ENCODE measurements around the gene DIAPH1. TPM values are rescaled to one million over a fixed set of nuclear protein-coding genes. Genes with fewer than 3 reads are reported as not detected.

The DIAPH1 gene
- total RNA-seq, 1 experiment from 2014 or later = 117 TPM

GRCh38 chr5:141560151-141560550 is 58.6 kb downstream of the DIAPH1 start:
- H3K79me1 ChIP-seq (ENCODE audit: insufficient read depth, low read depth, low read length, poor library complexity, severe bottlenecking) = no peaks in the 10 kb centered on the region
- H3T11ph ChIP-seq (ENCODE audit: low read length) = peak overlapping the region; percentile 30
- DNase-seq = no peak
- H3K18ac ChIP-seq (ENCODE audit: insufficient read length, low read depth, low read length) = no peak overlapping the region
- H3K27me3 ChIP-seq (ENCODE audit: insufficient read depth, low read length) = no peaks in the 10 kb centered on the region
- H2BK15ac ChIP-seq (ENCODE audit: low read depth, low read length) = no peak overlapping the region
- H3K4me1 Mint-ChIP-seq = peaks cover 38 to 39% of the 10 kb centered on the region in 2 experiments
- H2BK20ac ChIP-seq (ENCODE audit: low read depth, low read length, poor library complexity, severe bottlenecking) = no peak overlapping the region
- peak overlapping the region in 1 of 2 experiments; percentile 58; a peak in 3 of 5 replicates for H3K4me3 Mint-ChIP-seq
- no peak overlapping the region for H4K5ac ChIP-seq (ENCODE audit: insufficient read length, low read depth, low read length)
- H3K9ac ChIP-seq (ENCODE audit: extremely low read depth, insufficient read length, low read length) = peak overlapping the region; percentile 41
- no peaks in the 10 kb centered on the region for H3K79me2 ChIP-seq (ENCODE audit: insufficient read depth, low read length)
- H2AK5ac ChIP-seq (ENCODE audit: insufficient read length, low read length) = no peak overlapping the region
- H2BK12ac ChIP-seq (ENCODE audit: insufficient read length, low read depth, low read length) = no peak overlapping the region
- H3K27me3 Mint-ChIP-seq (ENCODE audit: low read depth) = no peaks in the 10 kb centered on the region
- H4K20me1 ChIP-seq (ENCODE audit: control insufficient read depth, insufficient read depth, insufficient read length) = no peaks in the 10 kb centered on the region
- no peak overlapping the region for H2AFZ ChIP-seq (ENCODE audit: low read length)
- H2BK5ac ChIP-seq (ENCODE audit: insufficient read length, low read length) = no peak overlapping the region
- H3K9me3 ChIP-seq (ENCODE audit: control insufficient read depth, low read depth, low read length) = no peaks in the 10 kb centered on the region
- peak overlapping the region; percentile 98 to 100 (median 98) for H3K27ac Mint-ChIP-seq
- no peak for TF ChIP-seq CTCF (conservative IDR thresholded peaks at IDR 0.05)
- H4K8ac ChIP-seq (replicated peaks; ENCODE audit: insufficient read length, low read depth, low read length) = no peak overlapping the region
- H3K27ac ChIP-seq (ENCODE audit: insufficient read length, low read depth, low read length) = peak overlapping the region; percentile 86
- H3K14ac ChIP-seq (ENCODE audit: insufficient read depth, low read length) = no peak overlapping the region
- H4K91ac ChIP-seq (ENCODE audit: insufficient read length, low read depth, low read length) = no peak overlapping the region
- H3K4me2 ChIP-seq (ENCODE audit: insufficient read depth, insufficient read length, low read length) = peak overlapping the region; percentile 33
- H3K23me2 ChIP-seq (ENCODE audit: insufficient read length, low read depth, low read length, poor library complexity, severe bottlenecking) = peaks cover 3% of the 10 kb centered on the region
- no peaks in the 10 kb centered on the region; a peak in 1 of 5 replicates for H3K9me3 Mint-ChIP-seq
- H3K4ac ChIP-seq (ENCODE audit: low read depth, low read length) = no peak overlapping the region
- peaks cover 6% of the 10 kb centered on the region; the same call in 1 of the 2 replicates for H3K4me1 ChIP-seq (ENCODE audit: insufficient read depth, low read length)
- no peak overlapping the region for H2BK120ac ChIP-seq (ENCODE audit: low read depth, low read length, poor library complexity, severe bottlenecking)
- H3K36me3 Mint-ChIP-seq (ENCODE audit: insufficient read depth in 1 of 3, low read depth in 3 of 3) = peaks cover 21 to 36% (median 23%) of the 10 kb centered on the region in 3 experiments; a peak in 6 of 7 replicates
- no peak overlapping the region for H3K56ac ChIP-seq (ENCODE audit: insufficient read length, low read depth, low read length)
- no peak overlapping the region for H3K23ac ChIP-seq (ENCODE audit: insufficient read length, low read depth, low read length)

All from H9 (cell line).